Activated naive CD8-positive, alpha-beta T cell treated with anti-CD3 and anti-CD28 coated beads, Interleukin-2, amount 10 ng/mL, durations not matched to agents 7 days and 5 days (primary cell): Measurements from ENCODE around the gene GALR3. TPM values are rescaled to one million over a fixed set of nuclear protein-coding genes. Genes with fewer than 3 reads are reported as not detected.

Experiments
- microRNA-seq: library from miRNA; unstranded; fragments of <30 nt; microRNA quantifications from one replicate; pipeline ENCODE4 v1.2.0, GENCODE V29; 2022
- total RNA-seq, 2 experiments: library from RNA; stranded (reverse); gene quantifications; one replicate each; pipeline ENCODE4 v1.2.3, GENCODE V29; 2021

Gene GALR3
- total RNA-seq, 2 experiments from 2014 or later = not detected

Small RNA genes within 50 kb of the gene (microRNA-seq; reads per million reads assigned to microRNA genes)
- not detected for gene MIR659

Other genes starting within 250 kb of the GALR3 start
- not detected for gene LGALS2, start 243.3 kb upstream of the GALR3 start, total RNA-seq
- gene GGA1, start 214.5 kb upstream of the GALR3 start, total RNA-seq = 10 to 100 TPM; 75.3 to 79.5 TPM
- gene SH3BP1, start 183.7 kb upstream of the GALR3 start, total RNA-seq = 100 to 1,000 TPM; 157 to 169 TPM
- gene PDXP, start 164.7 kb upstream of the GALR3 start, total RNA-seq = 10 to 100 TPM; 16.4 to 16.6 TPM
- gene LGALS1, start 147.7 kb upstream of the GALR3 start, total RNA-seq = 1,000 to 10,000 TPM; 1,082 to 1,187 TPM
- 10 to 100 TPM; 42.8 to 50.4 TPM for gene NOL12, start 137.0 kb upstream of the GALR3 start, total RNA-seq
- 10 to 100 TPM; 41.4 to 44.4 TPM for gene TRIOBP, start 126.3 kb upstream of the GALR3 start, total RNA-seq
- gene GCAT, start 15.4 kb upstream of the GALR3 start, total RNA-seq = 10 to 100 TPM in 1 of 2 experiments, 1 to 10 TPM in 1; 9.8 to 10.1 TPM
- gene ANKRD54, start 21.0 kb downstream of the GALR3 start, total RNA-seq = 10 to 100 TPM; 22.2 to 23.3 TPM
- gene EIF3L, start 26.0 kb downstream of the GALR3 start, total RNA-seq = 100 to 1,000 TPM; 328 to 368 TPM
- 10 to 100 TPM; 27.9 to 31.3 TPM for gene MICALL1, start 82.9 kb downstream of the GALR3 start, total RNA-seq
- not detected for gene C22orf23, start 130.2 kb downstream of the GALR3 start, total RNA-seq
- 10 to 100 TPM; 60.2 to 61.4 TPM for gene POLR2F, start 130.3 kb downstream of the GALR3 start, total RNA-seq
- not detected for gene SOX10, start 161.2 kb downstream of the GALR3 start, total RNA-seq
- gene PICK1, start 234.0 kb downstream of the GALR3 start, total RNA-seq = 10 to 100 TPM; 21.4 to 21.8 TPM